OCI-M1 (cell line): Measurements from ENCODE around the gene BBOF1.

Experiments used
- DNase-seq: peaks from one replicate; lab custom pipeline; 2025; lab: John Stamatoyannopoulos, UW

BBOF1 gene

DNA sequence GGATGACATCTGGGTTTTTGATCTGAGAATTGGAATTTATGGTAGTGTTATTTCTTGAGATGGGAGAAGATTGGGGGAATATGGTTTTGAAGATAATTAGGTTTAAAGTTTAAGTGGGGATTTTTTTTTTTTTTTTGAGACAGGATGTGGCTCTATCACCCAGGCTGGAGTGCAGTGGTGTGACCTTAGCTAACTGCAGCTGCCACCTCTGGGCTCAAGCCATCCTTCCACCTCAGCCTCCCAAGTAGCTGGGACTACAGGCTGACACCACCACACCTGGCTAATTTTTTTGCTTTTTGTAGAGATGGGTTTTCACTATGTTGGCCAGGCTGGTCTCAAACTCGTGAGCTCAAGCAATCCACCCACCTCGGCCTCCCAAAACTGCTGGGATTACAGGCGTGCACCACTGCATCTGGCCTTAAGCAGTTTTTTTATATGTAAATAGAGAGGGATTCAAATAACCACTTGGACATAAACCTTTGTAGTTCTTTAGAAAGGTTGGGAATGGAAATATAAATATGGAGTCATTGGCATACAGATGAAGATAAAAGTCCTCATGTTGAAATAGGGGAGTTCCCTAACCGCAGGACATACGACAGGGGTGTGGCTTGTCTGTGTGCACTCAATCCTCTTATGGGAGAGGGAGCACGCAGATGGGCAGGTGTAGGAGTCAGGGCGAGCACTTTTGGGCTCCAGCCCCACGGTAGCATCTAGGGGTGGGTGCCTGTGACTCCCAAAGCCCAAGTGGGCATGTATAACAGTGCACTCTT lies 70.3 kb downstream of the BBOF1 start:
- no peak for DNase-seq

DNA sequence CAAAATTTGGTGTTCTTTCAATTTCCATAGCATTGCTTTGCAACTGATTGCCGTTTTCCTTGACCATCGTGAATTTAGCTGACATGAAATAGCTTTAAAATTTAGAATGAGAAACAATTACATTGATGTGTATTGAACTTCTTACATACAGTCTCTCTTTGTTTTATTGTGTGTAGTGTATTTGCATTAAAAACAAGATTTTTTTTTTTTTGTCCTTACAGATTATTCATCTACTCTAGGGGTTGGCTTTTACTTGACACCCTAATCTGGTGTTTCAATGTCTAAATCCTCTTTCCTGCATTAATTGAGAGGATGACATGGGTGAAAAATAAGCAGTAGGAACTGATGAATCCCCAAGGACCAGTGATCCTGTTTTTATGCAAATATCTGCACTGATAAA lies 86.2 kb downstream of the BBOF1 start:
- no peak for DNase-seq

DNA sequence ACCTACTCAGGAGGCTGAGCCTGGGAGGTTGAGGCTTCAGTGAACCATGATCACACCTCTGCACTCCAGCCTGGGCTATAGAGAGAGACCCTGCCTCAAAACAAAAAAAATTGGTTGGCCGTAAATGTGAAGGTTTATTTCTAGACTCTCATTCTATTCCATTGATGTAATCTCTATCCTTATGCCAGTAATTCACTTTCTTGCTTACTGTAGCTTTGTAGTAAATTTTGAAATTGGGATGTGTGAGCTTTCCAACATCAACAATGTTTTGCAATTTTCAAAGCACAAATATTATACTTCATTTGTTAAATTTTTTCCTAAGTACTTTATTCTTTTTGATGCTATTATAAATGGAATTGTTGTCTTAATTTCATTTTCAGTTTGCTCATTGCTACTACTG lies 90.2 kb downstream of the BBOF1 start:
- no peak for DNase-seq

DNA sequence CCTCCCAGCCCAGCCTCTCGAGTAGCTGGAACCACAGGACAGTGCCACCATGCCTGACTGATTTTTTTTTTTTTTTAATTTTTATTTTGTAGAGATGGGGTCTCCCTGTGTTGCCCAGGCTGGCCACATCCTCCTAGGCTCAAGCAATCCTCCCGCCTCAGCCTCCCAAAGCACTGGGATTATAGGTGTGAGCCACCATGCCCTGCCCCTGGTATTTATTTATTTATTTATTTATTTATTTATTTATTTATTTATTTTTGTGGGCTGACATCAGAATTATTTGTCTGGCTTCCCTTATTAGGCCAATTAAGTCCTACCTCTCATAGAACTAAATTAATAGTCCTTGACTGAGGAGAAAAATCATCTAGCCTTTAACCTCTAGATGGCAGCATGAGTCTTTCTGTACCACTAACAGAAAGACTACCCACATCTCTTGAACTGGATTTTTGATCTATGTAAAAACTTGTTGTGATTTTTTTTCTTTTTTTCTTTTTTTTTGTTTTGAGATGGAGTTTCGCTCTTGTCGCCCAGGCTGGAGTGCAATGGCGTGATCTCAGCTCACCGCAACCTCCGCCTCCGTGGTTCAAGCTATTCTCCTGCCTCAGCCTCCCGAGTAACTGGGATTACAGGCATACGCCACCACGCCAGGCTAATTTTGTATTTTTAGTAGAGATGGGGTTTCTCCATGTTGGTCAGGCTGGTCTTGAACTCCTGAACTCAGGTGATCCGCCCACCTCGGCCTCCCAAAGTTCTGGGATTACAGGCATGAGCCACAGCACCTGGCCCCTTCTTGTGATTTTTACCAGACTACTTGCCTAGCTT lies 92.5 kb downstream of the BBOF1 start:
- peak; percentile 61 for DNase-seq
